GM23338 (cell line): ENCODE data around the gene SMAD1. TPM values are rescaled to one million over a fixed set of nuclear protein-coding genes. Genes with fewer than 3 reads are reported as not detected.

Experiments
- ATAC-seq: fragments of 200-7000 bp; cut with Tn5 transposase; 3 replicates; pipeline ENCODE4 v1.9.1; 2020
- DNase-seq: peaks from one replicate; pipeline ENCODE4 v3.0.0-alpha.2; 2015; ENCODE audit warnings: low spot score
- H2AFZ ChIP-seq: fragments of 200-600 bp; sonication (generic); 2 replicates; pipeline ENCODE4 v1.8.0; 2016; ENCODE audit warnings: antibody characterized with exemption, mild to moderate bottlenecking, moderate library complexity
- H3F3A ChIP-seq: fragments of 200-600 bp; sonication (generic); replicated peaks from 2 replicates; pipeline ENCODE4 v1.8.0; 2017; ENCODE audit warnings: antibody characterized with exemption, mixed run types, low read depth
- H3K27ac ChIP-seq: fragments of 200-600 bp; sonication (generic); 2 replicates; pipeline ENCODE4 v1.6.1; 2016; ENCODE audit warnings: low read depth
- H3K27me3 ChIP-seq: fragments of 200-600 bp; sonication (generic); 2 replicates; pipeline ENCODE4 v1.8.0; 2016; ENCODE audit warnings: mild to moderate bottlenecking, mixed run types, moderate library complexity; ENCODE audit not compliant: insufficient read depth
- H3K36me3 ChIP-seq: fragments of 200-600 bp; sonication (generic); 2 replicates; pipeline ENCODE4 v1.8.0; 2016; ENCODE audit warnings: mild to moderate bottlenecking; ENCODE audit not compliant: insufficient read depth
- H3K4me1 ChIP-seq: fragments of 200-600 bp; sonication (generic); 2 replicates; pipeline ENCODE4 v1.8.0; 2016; ENCODE audit warnings: mild to moderate bottlenecking, moderate library complexity; ENCODE audit not compliant: insufficient read depth
- H3K4me2 ChIP-seq: fragments of 200-600 bp; sonication (generic); 2 replicates; pipeline ENCODE4 v1.7.1; 2017; ENCODE audit warnings: mixed run types
- H3K4me3 ChIP-seq: fragments of 200-600 bp; sonication (generic); 2 replicates; pipeline ENCODE4 v1.6.1; 2016; ENCODE audit warnings: mixed run types
- H3K79me2 ChIP-seq: fragments of 200-600 bp; sonication (generic); replicated peaks from 2 replicates; pipeline ENCODE4 v1.8.0; 2017; ENCODE audit warnings: mild to moderate bottlenecking; ENCODE audit not compliant: insufficient read depth
- H3K9me2 ChIP-seq: fragments of 200-600 bp; sonication (generic); 2 replicates; pipeline ENCODE4 v1.8.0; 2017; ENCODE audit not compliant: insufficient read depth
- H4K20me1 ChIP-seq: fragments of 200-600 bp; sonication (generic); replicated peaks from 2 replicates; pipeline ENCODE4 v1.8.0; 2017; ENCODE audit warnings: mild to moderate bottlenecking; ENCODE audit not compliant: insufficient read depth
- H3K27ac Mint-ChIP-seq: 2 replicates; pipeline ENCODE4 v1.8.0; 2020; ENCODE audit warnings: inconsistent platforms, mild to moderate bottlenecking, moderate library complexity, mixed read lengths
- H3K27me3 Mint-ChIP-seq: 3 replicates; pipeline ENCODE4 v1.8.0; 2022; ENCODE audit warnings: low read depth, mild to moderate bottlenecking, moderate library complexity, mixed read lengths, inconsistent platforms; ENCODE audit not compliant: insufficient read depth, poor library complexity
- H3K36me3 Mint-ChIP-seq: 3 replicates; pipeline ENCODE4 v1.8.0; 2021; ENCODE audit warnings: low read depth, mild to moderate bottlenecking, inconsistent platforms, moderate library complexity, mixed read lengths
- H3K4me1 Mint-ChIP-seq: 3 replicates; pipeline ENCODE4 v1.8.0; 2020; ENCODE audit warnings: mild to moderate bottlenecking, inconsistent platforms, mixed read lengths
- H3K4me3 Mint-ChIP-seq: 3 replicates; pipeline ENCODE4 v1.8.0; 2021; ENCODE audit warnings: moderate library complexity, mild to moderate bottlenecking, inconsistent platforms, mixed read lengths
- H3K9me3 Mint-ChIP-seq: 3 replicates; pipeline ENCODE4 v1.8.0; 2020; ENCODE audit warnings: moderate library complexity, mild to moderate bottlenecking, inconsistent platforms, mixed read lengths
- CREB1 ChIP-seq: fragments of 250-450 bp; sonication (Bioruptor Pico); IDR thresholded peaks from 2 replicates; pipeline ENCODE4 v1.5.0; 2020; ENCODE audit warnings: low read depth, mild to moderate bottlenecking, moderate library complexity
- NANOG ChIP-seq: IDR thresholded peaks from 2 replicates; pipeline ENCODE4 v1.6.1; 2016; ENCODE audit warnings: antibody characterized with exemption, borderline replicate concordance
- polyA plus RNA-seq: library from polyadenylated mRNA; unstranded; fragments of >200 nt; fragmentation: Nextera tagmentation; extraction: Ambion mirVana; gene quantifications from 2 replicates; pipeline ENCODE4 v1.2.1, GENCODE V29; 2016
- total RNA-seq: library from RNA; depleted of rRNA; stranded (reverse); fragments of >200 nt; shearing (Covaris generic); gene quantifications from 2 replicates; pipeline ENCODE4 v1.2.3, GENCODE V29; 2014
- TF ChIP-seq, protein P1 (sequence below): fragments of 250-450 bp; sonication (Bioruptor Pico); IDR thresholded peaks from 2 replicates; pipeline ENCODE4 v1.5.0; 2020; ENCODE audit warnings: mild to moderate bottlenecking, moderate library complexity
- TF ChIP-seq, protein P2 (sequence below), 2 experiments: fragments of 200-600 bp in 1 of 2; sonication (generic) in 1 of 2; conservative IDR thresholded peaks; 2 replicates each; pipeline versions ENCODE4 v1.5.1 to v1.6.1; 2016 to 2017; ENCODE audit warnings: antibody characterized with exemption in 2 of 2, low read depth in 2 of 2, mild to moderate bottlenecking in 2 of 2, moderate library complexity in 1 of 2
- TF ChIP-seq, protein P3 (sequence below): IDR thresholded peaks from one replicate; pipeline ENCODE4 v1.6.1; 2018; ENCODE audit warnings: antibody characterized with exemption; ENCODE audit not compliant: unreplicated experiment

SMAD1 gene
- total and polyA plus RNA-seq, 2 experiments from 2014 or later, result 19.8 to 33.6 TPM

DNA sequence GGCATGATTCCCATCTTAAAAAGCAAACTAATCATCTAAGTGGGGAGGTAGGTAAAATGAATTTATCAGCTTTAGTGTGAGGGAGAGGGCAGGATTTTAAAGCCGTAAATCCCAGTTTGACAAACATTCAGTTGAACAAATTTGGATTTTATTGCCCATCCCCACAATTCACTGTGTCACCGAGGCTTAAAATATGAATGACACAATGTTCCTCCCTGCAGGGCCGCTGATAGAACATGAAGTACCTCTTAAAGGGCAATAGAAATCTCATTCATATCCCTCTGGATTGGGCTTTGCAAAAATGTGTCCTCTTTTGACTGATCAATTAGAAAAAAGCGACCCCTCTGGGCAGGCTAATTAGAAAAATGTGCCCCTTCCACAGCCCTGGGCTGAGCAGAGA lies 45.5 kb upstream of the SMAD1 start (continued):
- TF ChIP-seq, protein P1, sequence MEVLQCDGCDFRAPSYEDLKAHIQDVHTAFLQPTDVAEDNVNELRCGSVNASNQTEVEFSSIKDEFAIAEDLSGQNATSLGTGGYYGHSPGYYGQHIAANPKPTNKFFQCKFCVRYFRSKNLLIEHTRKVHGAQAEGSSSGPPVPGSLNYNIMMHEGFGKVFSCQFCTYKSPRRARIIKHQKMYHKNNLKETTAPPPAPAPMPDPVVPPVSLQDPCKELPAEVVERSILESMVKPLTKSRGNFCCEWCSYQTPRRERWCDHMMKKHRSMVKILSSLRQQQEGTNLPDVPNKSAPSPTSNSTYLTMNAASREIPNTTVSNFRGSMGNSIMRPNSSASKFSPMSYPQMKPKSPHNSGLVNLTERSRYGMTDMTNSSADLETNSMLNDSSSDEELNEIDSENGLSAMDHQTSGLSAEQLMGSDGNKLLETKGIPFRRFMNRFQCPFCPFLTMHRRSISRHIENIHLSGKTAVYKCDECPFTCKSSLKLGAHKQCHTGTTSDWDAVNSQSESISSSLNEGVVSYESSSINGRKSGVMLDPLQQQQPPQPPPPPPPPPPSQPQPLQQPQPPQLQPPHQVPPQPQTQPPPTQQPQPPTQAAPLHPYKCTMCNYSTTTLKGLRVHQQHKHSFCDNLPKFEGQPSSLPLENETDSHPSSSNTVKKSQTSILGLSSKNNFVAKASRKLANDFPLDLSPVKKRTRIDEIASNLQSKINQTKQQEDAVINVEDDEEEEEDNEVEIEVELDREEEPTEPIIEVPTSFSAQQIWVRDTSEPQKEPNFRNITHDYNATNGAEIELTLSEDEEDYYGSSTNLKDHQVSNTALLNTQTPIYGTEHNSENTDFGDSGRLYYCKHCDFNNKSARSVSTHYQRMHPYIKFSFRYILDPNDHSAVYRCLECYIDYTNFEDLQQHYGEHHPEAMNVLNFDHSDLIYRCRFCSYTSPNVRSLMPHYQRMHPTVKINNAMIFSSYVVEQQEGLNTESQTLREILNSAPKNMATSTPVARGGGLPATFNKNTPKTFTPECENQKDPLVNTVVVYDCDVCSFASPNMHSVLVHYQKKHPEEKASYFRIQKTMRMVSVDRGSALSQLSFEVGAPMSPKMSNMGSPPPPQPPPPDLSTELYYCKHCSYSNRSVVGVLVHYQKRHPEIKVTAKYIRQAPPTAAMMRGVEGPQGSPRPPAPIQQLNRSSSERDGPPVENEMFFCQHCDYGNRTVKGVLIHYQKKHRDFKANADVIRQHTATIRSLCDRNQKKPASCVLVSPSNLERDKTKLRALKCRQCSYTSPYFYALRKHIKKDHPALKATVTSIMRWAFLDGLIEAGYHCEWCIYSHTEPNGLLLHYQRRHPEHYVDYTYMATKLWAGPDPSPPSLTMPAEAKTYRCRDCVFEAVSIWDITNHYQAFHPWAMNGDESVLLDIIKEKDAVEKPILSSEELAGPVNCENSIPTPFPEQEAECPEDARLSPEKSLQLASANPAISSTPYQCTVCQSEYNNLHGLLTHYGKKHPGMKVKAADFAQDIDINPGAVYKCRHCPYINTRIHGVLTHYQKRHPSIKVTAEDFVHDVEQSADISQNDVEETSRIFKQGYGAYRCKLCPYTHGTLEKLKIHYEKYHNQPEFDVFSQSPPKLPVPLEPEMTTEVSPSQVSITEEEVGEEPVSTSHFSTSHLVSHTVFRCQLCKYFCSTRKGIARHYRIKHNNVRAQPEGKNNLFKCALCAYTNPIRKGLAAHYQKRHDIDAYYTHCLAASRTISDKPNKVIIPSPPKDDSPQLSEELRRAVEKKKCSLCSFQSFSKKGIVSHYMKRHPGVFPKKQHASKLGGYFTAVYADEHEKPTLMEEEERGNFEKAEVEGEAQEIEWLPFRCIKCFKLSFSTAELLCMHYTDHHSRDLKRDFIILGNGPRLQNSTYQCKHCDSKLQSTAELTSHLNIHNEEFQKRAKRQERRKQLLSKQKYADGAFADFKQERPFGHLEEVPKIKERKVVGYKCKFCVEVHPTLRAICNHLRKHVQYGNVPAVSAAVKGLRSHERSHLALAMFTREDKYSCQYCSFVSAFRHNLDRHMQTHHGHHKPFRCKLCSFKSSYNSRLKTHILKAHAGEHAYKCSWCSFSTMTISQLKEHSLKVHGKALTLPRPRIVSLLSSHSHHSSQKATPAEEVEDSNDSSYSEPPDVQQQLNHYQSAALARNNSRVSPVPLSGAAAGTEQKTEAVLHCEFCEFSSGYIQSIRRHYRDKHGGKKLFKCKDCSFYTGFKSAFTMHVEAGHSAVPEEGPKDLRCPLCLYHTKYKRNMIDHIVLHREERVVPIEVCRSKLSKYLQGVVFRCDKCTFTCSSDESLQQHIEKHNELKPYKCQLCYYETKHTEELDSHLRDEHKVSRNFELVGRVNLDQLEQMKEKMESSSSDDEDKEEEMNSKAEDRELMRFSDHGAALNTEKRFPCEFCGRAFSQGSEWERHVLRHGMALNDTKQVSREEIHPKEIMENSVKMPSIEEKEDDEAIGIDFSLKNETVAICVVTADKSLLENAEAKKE (CRISPR knock-in tag), result no peak
- no peak for TF ChIP-seq CREB1
- no peak for TF ChIP-seq NANOG

DNA sequence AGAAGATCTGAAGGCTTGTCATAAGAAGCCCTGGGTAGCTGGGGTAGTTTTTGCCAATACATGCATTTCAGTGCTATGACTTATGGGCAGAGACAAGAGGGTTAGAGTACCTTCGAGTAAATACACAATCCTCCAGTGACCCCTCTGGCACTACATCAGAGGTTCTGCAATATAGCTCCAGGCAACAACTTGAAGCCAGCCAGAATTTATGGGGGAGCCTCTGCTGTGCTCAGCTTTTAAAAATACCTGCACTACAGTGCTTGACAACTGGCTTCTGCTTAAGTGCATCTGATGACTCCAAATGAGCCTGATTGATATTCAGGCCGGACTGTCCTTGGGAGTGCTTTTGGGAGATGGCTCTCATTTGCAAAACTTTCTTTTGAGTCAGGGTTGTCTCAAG lies 44.9 kb upstream of the SMAD1 start:
- H3F3A ChIP-seq, result no peaks in the 10 kb centered on the region
- TF ChIP-seq, protein P2, sequence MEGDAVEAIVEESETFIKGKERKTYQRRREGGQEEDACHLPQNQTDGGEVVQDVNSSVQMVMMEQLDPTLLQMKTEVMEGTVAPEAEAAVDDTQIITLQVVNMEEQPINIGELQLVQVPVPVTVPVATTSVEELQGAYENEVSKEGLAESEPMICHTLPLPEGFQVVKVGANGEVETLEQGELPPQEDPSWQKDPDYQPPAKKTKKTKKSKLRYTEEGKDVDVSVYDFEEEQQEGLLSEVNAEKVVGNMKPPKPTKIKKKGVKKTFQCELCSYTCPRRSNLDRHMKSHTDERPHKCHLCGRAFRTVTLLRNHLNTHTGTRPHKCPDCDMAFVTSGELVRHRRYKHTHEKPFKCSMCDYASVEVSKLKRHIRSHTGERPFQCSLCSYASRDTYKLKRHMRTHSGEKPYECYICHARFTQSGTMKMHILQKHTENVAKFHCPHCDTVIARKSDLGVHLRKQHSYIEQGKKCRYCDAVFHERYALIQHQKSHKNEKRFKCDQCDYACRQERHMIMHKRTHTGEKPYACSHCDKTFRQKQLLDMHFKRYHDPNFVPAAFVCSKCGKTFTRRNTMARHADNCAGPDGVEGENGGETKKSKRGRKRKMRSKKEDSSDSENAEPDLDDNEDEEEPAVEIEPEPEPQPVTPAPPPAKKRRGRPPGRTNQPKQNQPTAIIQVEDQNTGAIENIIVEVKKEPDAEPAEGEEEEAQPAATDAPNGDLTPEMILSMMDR (conservative IDR thresholded peaks at IDR 0.05; ENCODE audit: low read depth in 2 of 2), result peak in 1 of 2 experiments; percentile 28; a peak in 1 of 4 replicates
- TF ChIP-seq, protein P3, sequence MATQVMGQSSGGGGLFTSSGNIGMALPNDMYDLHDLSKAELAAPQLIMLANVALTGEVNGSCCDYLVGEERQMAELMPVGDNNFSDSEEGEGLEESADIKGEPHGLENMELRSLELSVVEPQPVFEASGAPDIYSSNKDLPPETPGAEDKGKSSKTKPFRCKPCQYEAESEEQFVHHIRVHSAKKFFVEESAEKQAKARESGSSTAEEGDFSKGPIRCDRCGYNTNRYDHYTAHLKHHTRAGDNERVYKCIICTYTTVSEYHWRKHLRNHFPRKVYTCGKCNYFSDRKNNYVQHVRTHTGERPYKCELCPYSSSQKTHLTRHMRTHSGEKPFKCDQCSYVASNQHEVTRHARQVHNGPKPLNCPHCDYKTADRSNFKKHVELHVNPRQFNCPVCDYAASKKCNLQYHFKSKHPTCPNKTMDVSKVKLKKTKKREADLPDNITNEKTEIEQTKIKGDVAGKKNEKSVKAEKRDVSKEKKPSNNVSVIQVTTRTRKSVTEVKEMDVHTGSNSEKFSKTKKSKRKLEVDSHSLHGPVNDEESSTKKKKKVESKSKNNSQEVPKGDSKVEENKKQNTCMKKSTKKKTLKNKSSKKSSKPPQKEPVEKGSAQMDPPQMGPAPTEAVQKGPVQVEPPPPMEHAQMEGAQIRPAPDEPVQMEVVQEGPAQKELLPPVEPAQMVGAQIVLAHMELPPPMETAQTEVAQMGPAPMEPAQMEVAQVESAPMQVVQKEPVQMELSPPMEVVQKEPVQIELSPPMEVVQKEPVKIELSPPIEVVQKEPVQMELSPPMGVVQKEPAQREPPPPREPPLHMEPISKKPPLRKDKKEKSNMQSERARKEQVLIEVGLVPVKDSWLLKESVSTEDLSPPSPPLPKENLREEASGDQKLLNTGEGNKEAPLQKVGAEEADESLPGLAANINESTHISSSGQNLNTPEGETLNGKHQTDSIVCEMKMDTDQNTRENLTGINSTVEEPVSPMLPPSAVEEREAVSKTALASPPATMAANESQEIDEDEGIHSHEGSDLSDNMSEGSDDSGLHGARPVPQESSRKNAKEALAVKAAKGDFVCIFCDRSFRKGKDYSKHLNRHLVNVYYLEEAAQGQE, result no peak

More for the DNA sequence above, 44.9 kb upstream of the SMAD1 start:
- Histone ChIP-seq H3K27me3 (no peaks in the 10 kb centered on the region), H3K4me1 (peaks cover 6% of the 10 kb centered on the region; the same call in 1 of the 2 replicates), H3K27ac (no peak overlapping the region), H3K4me3 (no peak overlapping the region), H3K79me2 (no peaks in the 10 kb centered on the region), H2AFZ (peak overlapping the region; percentile 54; the same call in 1 of the 2 replicates), H3K4me2 (no peak overlapping the region), H3K9me2 (no peaks in the 10 kb centered on the region), H3K36me3 (no peaks in the 10 kb centered on the region), H4K20me1 (no peaks in the 10 kb centered on the region)
- ATAC-seq, result peak; percentile 36; the same call in 2 of the 3 replicates
- Mint-ChIP-seq H3K9me3 (peaks cover 3% of the 10 kb centered on the region; the same call in 2 of the 3 replicates), H3K4me3 (no peak overlapping the region), H3K27ac (no peak overlapping the region), H3K27me3 (no peaks in the 10 kb centered on the region), H3K4me1 (peaks cover 9% of the 10 kb centered on the region; the same call in 2 of the 3 replicates), H3K36me3 (no peaks in the 10 kb centered on the region)
- DNase-seq, result peak; percentile 5
